ENCODE measurements around the gene HLA-DMA. TPM values are rescaled to one million over a fixed set of nuclear protein-coding genes. Genes with fewer than 3 reads are reported as not detected.

The HLA-DMA gene
- total and polyA plus RNA-seq, 9 of the 15 experiments (the other 6 are each of a cell fraction or from before 2014, with no cell fraction given): 0.13 to 0.83 (median 0.51) TPM

GRCh38 chr6:32971581-32972352, 18.9 kb upstream of the HLA-DMA start (continued):
- TF ChIP-seq, protein P1, sequence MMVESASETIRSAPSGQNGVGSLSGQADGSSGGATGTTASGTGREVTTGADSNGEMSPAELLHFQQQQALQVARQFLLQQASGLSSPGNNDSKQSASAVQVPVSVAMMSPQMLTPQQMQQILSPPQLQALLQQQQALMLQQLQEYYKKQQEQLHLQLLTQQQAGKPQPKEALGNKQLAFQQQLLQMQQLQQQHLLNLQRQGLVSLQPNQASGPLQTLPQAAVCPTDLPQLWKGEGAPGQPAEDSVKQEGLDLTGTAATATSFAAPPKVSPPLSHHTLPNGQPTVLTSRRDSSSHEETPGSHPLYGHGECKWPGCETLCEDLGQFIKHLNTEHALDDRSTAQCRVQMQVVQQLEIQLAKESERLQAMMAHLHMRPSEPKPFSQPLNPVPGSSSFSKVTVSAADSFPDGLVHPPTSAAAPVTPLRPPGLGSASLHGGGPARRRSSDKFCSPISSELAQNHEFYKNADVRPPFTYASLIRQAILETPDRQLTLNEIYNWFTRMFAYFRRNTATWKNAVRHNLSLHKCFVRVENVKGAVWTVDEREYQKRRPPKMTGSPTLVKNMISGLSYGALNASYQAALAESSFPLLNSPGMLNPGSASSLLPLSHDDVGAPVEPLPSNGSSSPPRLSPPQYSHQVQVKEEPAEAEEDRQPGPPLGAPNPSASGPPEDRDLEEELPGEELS (CRISPR knock-in tag; IDR thresholded peaks at IDR 0.05; ENCODE audit: borderline replicate concordance): peak; percentile 89; the same call in 1 of the 2 replicates
- TF ChIP-seq, protein P2, sequence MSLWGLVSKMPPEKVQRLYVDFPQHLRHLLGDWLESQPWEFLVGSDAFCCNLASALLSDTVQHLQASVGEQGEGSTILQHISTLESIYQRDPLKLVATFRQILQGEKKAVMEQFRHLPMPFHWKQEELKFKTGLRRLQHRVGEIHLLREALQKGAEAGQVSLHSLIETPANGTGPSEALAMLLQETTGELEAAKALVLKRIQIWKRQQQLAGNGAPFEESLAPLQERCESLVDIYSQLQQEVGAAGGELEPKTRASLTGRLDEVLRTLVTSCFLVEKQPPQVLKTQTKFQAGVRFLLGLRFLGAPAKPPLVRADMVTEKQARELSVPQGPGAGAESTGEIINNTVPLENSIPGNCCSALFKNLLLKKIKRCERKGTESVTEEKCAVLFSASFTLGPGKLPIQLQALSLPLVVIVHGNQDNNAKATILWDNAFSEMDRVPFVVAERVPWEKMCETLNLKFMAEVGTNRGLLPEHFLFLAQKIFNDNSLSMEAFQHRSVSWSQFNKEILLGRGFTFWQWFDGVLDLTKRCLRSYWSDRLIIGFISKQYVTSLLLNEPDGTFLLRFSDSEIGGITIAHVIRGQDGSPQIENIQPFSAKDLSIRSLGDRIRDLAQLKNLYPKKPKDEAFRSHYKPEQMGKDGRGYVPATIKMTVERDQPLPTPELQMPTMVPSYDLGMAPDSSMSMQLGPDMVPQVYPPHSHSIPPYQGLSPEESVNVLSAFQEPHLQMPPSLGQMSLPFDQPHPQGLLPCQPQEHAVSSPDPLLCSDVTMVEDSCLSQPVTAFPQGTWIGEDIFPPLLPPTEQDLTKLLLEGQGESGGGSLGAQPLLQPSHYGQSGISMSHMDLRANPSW (CRISPR knock-in tag; IDR thresholded peaks at IDR 0.05): 0 out of 2 replicates have a peak, but pooled peaks have one; percentile 43
- TF ChIP-seq TARDBP (IDR thresholded peaks at IDR 0.05) (0 out of 2 replicates have a peak, but pooled peaks have one; percentile 21), SUPT5H (IDR thresholded peaks at IDR 0.05) (peak; percentile 100), NCOA4 (IDR thresholded peaks at IDR 0.05; ENCODE audit: partially characterized antibody) (no peak), LCOR (CRISPR knock-in tag; IDR thresholded peaks at IDR 0.05) (peak; percentile 85; the same call in 1 of the 2 replicates), HDAC6 (IDR thresholded peaks at IDR 0.05; ENCODE audit: low read depth, low read length) (0 out of 2 replicates have a peak, but pooled peaks have one; percentile 87), NFIX (CRISPR knock-in tag; IDR thresholded peaks at IDR 0.05; ENCODE audit: low read depth) (peak; percentile 73), ZEB2 (IDR thresholded peaks at IDR 0.05) (0 out of 2 replicates have a peak, but pooled peaks have one; percentile 5), ZNF175 (CRISPR knock-in tag; IDR thresholded peaks at IDR 0.05; ENCODE audit: low read depth) (peak; percentile 72), ZNF124 (CRISPR knock-in tag; IDR thresholded peaks at IDR 0.05) (no peak), MCM5 (IDR thresholded peaks at IDR 0.05; ENCODE audit: low read depth) (no peak), SIX5 (IDR thresholded peaks at IDR 0.05; ENCODE audit: borderline replicate concordance in 1 of 2, insufficient read depth in 1 of 2, low read depth in 1 of 2, low read length in 2 of 2) (no peak), RFX1 (IDR thresholded peaks at IDR 0.05) (no peak), ZNF764 (CRISPR knock-in tag; IDR thresholded peaks at IDR 0.05; ENCODE audit: low read depth) (no peak; the same call in 1 of the 2 replicates)
- TF ChIP-seq, protein P3, sequence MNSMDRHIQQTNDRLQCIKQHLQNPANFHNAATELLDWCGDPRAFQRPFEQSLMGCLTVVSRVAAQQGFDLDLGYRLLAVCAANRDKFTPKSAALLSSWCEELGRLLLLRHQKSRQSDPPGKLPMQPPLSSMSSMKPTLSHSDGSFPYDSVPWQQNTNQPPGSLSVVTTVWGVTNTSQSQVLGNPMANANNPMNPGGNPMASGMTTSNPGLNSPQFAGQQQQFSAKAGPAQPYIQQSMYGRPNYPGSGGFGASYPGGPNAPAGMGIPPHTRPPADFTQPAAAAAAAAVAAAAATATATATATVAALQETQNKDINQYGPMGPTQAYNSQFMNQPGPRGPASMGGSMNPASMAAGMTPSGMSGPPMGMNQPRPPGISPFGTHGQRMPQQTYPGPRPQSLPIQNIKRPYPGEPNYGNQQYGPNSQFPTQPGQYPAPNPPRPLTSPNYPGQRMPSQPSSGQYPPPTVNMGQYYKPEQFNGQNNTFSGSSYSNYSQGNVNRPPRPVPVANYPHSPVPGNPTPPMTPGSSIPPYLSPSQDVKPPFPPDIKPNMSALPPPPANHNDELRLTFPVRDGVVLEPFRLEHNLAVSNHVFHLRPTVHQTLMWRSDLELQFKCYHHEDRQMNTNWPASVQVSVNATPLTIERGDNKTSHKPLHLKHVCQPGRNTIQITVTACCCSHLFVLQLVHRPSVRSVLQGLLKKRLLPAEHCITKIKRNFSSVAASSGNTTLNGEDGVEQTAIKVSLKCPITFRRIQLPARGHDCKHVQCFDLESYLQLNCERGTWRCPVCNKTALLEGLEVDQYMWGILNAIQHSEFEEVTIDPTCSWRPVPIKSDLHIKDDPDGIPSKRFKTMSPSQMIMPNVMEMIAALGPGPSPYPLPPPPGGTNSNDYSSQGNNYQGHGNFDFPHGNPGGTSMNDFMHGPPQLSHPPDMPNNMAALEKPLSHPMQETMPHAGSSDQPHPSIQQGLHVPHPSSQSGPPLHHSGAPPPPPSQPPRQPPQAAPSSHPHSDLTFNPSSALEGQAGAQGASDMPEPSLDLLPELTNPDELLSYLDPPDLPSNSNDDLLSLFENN (IDR thresholded peaks at IDR 0.05; ENCODE audit: low read depth in 2 of 2, low read length in 2 of 2): peak in 1 of 2 experiments; percentile 95; a peak in 2 of 4 replicates
- TF ChIP-seq, protein P4, sequence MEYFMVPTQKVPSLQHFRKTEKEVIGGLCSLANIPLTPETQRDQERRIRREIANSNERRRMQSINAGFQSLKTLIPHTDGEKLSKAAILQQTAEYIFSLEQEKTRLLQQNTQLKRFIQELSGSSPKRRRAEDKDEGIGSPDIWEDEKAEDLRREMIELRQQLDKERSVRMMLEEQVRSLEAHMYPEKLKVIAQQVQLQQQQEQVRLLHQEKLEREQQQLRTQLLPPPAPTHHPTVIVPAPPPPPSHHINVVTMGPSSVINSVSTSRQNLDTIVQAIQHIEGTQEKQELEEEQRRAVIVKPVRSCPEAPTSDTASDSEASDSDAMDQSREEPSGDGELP (CRISPR knock-in tag; IDR thresholded peaks at IDR 0.05; ENCODE audit: borderline replicate concordance): peak; percentile 74; the same call in 1 of the 2 replicates

All from K562 (cell line).